ENCODE results near the gene JAKMIP1. TPM values are rescaled to one million over a fixed set of nuclear protein-coding genes. Genes with fewer than 3 reads are reported as not detected.
A peak's percentile ranks its signal among the peaks of the same experiment; 100 is the strongest.

JAKMIP1 gene
- total RNA-seq, 1 donor from 2014 or later = 5.5 TPM

DNA sequence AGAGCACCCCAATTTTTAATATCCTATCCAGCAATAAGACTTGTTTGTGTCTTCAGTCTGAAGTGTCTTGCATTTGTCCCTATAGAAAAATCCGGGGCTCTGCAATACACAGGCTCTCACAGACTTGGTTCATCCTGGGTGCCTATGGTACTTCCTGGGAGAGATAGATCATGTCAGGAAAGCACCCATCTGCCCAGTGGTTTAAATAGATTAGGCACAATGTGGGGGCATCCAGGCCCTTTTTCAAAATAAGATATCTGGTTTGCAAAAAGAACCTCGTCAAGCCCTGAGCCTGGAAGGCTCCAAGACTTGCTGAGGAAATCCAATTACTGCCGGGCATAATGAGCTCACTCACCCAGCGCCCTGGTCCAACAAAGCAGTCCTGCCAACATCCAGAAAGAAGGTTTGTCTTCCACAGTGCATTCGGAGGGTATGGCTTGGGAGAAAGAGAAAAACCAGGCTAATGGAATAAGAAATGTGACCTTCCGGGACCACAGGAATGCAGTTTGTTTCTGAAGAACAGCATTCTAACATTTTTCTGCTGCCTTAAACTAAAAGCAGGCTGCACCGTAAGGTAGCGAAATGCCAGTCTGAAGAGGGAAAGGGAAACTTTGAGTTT is 11.6 kb downstream of the JAKMIP1 start:
- peak; percentile 67 for DNase-seq (ENCODE audit: low spot score)
- Mint-ChIP-seq H3K4me3 (no peak overlapping the region), H3K9me3 (peaks cover 4% of the 10 kb centered on the region), H3K27ac (no peak overlapping the region), H3K4me1 (no peaks in the 10 kb centered on the region), H3K36me3 (no peaks in the 10 kb centered on the region), H3K27me3 (ENCODE audit: insufficient read depth, low read depth) (peaks cover 11% of the 10 kb centered on the region)
- Histone ChIP-seq H4K20me1 (ENCODE audit: low read depth) (peaks cover 10% of the 10 kb centered on the region), H3K9ac (no peak overlapping the region), H3K79me2 (ENCODE audit: low read depth) (no peaks in the 10 kb centered on the region), H2AFZ (replicated peaks) (no peak overlapping the region), H3K4me3 (no peak overlapping the region), H3K27ac (peak overlapping the region; percentile 81), H3K27me3 (no peaks in the 10 kb centered on the region), H3F3A (ENCODE audit: low read depth) (peaks cover 12% of the 10 kb centered on the region), H3K36me3 (no peaks in the 10 kb centered on the region), H3K4me1 (peaks cover 18% of the 10 kb centered on the region), H3K9me3 (ENCODE audit: low read depth) (no peaks in the 10 kb centered on the region), H3K4me2 (peak overlapping the region; percentile 65)
- TF ChIP-seq EZH2phosphoT487 (IDR thresholded peaks at IDR 0.05) = no peak
- TF ChIP-seq EZH2 (IDR thresholded peaks at IDR 0.05) = no peak
- TF ChIP-seq, protein P1, sequence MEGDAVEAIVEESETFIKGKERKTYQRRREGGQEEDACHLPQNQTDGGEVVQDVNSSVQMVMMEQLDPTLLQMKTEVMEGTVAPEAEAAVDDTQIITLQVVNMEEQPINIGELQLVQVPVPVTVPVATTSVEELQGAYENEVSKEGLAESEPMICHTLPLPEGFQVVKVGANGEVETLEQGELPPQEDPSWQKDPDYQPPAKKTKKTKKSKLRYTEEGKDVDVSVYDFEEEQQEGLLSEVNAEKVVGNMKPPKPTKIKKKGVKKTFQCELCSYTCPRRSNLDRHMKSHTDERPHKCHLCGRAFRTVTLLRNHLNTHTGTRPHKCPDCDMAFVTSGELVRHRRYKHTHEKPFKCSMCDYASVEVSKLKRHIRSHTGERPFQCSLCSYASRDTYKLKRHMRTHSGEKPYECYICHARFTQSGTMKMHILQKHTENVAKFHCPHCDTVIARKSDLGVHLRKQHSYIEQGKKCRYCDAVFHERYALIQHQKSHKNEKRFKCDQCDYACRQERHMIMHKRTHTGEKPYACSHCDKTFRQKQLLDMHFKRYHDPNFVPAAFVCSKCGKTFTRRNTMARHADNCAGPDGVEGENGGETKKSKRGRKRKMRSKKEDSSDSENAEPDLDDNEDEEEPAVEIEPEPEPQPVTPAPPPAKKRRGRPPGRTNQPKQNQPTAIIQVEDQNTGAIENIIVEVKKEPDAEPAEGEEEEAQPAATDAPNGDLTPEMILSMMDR (IDR thresholded peaks at IDR 0.05) = no peak

DNA sequence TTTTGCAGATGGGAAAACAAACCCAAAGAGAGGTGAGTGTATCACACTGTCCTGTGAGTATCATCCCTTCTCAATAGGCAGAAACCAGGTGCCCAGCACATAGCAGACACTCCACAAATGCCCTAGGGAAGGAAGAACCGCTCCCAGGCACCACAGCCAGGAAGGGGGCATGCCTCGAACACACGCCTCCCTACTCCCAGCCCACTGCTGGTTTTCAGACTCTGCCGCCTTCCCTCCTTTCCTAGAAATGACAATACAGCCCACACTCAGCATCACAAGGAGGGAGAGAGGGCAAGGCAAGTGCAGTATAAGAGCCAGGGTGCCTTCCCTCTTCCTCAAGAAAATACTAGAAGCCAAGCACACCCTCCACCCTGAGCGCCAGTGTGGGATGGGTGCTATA is 16.2 kb downstream of the JAKMIP1 start:
- H3K4me1 Mint-ChIP-seq = no peaks in the 10 kb centered on the region
- no peak for DNase-seq (ENCODE audit: low spot score)
- Histone ChIP-seq H3K4me1 (peaks cover 9% of the 10 kb centered on the region), H3K9ac (no peak overlapping the region), H3K4me3 (no peak overlapping the region), H3K36me3 (no peaks in the 10 kb centered on the region), H2AFZ (replicated peaks) (no peak overlapping the region), H3K4me2 (no peak overlapping the region), H3F3A (ENCODE audit: low read depth) (peaks cover 6% of the 10 kb centered on the region), H4K20me1 (ENCODE audit: low read depth) (peaks cover 7% of the 10 kb centered on the region), H3K9me3 (ENCODE audit: low read depth) (no peaks in the 10 kb centered on the region), H3K27me3 (no peaks in the 10 kb centered on the region), H3K79me2 (ENCODE audit: low read depth) (no peaks in the 10 kb centered on the region), H3K27ac (no peak overlapping the region)
- H3K27ac Mint-ChIP-seq = no peak overlapping the region
- no peak overlapping the region for H3K4me3 Mint-ChIP-seq
- TF ChIP-seq EZH2phosphoT487 (IDR thresholded peaks at IDR 0.05) = no peak
- no peak for TF ChIP-seq EZH2 (IDR thresholded peaks at IDR 0.05)
- no peaks in the 10 kb centered on the region for H3K36me3 Mint-ChIP-seq
- peaks cover 14% of the 10 kb centered on the region for H3K9me3 Mint-ChIP-seq
- H3K27me3 Mint-ChIP-seq (ENCODE audit: insufficient read depth, low read depth) = peaks cover 19% of the 10 kb centered on the region

DNA sequence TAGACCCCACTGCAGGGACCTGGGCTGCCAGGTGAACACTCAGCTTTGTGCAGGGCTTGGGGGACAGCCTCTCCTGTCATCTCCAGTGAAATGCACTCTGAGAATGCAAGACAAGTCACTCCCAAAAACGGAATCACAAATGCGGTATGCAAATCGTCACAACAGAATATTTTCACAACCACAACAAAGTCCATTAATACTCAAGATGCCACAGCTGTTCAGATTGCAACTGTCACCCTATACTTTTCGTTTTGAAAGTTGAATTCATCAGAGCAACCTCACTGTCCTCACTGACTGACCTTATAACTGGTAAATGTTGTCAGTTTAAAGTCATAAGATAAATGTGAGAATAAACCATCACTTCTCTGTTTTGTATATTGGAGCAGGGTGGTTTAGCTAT is 16.6 kb downstream of the JAKMIP1 start:
- no peak overlapping the region for H3K27ac ChIP-seq
- no peak overlapping the region for H3K4me3 ChIP-seq
- H3K9me3 ChIP-seq (ENCODE audit: low read depth) = no peaks in the 10 kb centered on the region
- Mint-ChIP-seq H3K4me1 (no peaks in the 10 kb centered on the region), H3K36me3 (no peaks in the 10 kb centered on the region), H3K4me3 (no peak overlapping the region), H3K27ac (no peak overlapping the region), H3K27me3 (ENCODE audit: insufficient read depth, low read depth) (peaks cover 19% of the 10 kb centered on the region), H3K9me3 (peaks cover 14% of the 10 kb centered on the region)
- H3K4me1 ChIP-seq = peaks cover 5% of the 10 kb centered on the region
- no peak overlapping the region for H3K9ac ChIP-seq
- no peaks in the 10 kb centered on the region for H3K36me3 ChIP-seq
- H3K27me3 ChIP-seq = no peaks in the 10 kb centered on the region
- H3K79me2 ChIP-seq (ENCODE audit: low read depth) = no peaks in the 10 kb centered on the region
- H4K20me1 ChIP-seq (ENCODE audit: low read depth) = peaks cover 3% of the 10 kb centered on the region
- no peak overlapping the region for H3K4me2 ChIP-seq
- DNase-seq (ENCODE audit: low spot score) = no peak
- H3F3A ChIP-seq (ENCODE audit: low read depth) = peaks cover 2% of the 10 kb centered on the region
- no peak overlapping the region for H2AFZ ChIP-seq (replicated peaks)
- TF ChIP-seq EZH2phosphoT487 (IDR thresholded peaks at IDR 0.05) (no peak), EZH2 (IDR thresholded peaks at IDR 0.05) (no peak)
- TF ChIP-seq, protein P1 (IDR thresholded peaks at IDR 0.05) = no peak

Data from neural progenitor cell (in vitro differentiated cells).